HG02840 (cell line): Measurements from ENCODE around the gene SCYL2.
"Not testable (repeated sequence)": the region's sequence is repeated elsewhere in the genome, so short reads cannot be mapped to it uniquely, and the experiment has no call there.

Experiments used
- ATAC-seq: cut with Tn5 transposase; IDR thresholded peaks from one replicate; pipeline ENCODE4 v1.9.1; 2021; ENCODE audit warnings: mild to moderate bottlenecking, moderate library complexity, moderate number of reproducible peaks; ENCODE audit not compliant: unreplicated experiment, low FRiP score

The SCYL2 gene

DNA sequence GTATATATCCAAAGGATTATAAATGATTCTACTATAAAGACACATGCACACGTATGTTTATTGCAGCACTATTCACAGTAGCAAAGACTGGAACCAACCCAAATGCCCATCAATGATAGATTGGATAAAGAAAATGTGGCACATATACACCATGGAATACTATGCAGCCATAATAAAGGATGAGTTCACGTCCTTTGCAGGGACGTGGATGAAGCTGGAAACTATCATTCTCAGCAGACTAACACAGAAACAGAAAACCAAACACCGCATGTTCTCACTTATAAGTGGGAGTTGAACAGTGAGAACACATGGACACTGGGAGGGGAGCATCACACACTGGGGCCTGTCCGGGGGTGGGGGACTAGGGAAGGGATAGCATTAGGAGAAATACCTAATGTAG is 41.2 kb downstream of the SCYL2 start:
- not testable (repeated sequence) for ATAC-seq

DNA sequence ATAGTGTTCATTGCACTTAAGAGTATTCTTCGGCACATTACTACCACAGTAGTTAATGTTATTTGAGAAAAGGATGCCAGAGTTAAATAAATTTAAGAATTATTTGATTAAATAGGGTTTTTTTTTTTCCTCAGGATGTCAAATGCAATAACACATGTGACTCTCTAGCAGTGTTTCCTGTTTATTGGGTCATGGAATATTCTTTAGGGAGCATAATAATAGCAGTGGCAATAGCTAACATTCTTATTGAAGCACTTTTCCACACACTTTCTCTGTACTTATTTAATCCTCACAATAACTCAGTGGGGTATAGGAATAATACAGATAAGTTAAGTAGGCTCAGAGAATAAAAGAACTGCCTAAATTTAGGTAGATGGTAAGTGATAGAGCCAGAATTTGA is 44.3 kb downstream of the SCYL2 start:
- ATAC-seq, result no peak

GRCh38 chr12:100317371-100317770 is 50.4 kb downstream of the SCYL2 start:
- no peak for ATAC-seq

DNA sequence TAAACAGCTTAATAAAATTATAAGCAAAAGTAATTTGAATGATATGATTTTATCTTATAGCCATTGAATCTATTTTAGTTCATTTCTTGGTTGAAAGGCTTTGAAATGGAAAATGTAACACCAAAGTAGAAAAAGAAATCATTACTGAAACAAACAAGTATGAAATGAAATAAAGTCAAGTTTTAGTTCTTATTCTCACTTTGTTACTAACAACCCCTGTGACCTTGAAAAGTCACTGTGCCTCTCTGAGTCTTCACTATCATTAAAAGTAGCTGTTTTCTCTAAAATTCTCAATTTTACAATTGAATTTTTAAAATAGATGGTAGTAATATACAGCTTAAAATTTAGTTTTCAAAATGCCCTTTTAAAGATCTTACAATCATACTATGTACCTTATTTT is 57.5 kb downstream of the SCYL2 start:
- ATAC-seq, result no peak

- no peak for ATAC-seq
These were observed 59.2 kb downstream of the SCYL2 start for GRCh38 chr12:100326208-100326607.

DNA sequence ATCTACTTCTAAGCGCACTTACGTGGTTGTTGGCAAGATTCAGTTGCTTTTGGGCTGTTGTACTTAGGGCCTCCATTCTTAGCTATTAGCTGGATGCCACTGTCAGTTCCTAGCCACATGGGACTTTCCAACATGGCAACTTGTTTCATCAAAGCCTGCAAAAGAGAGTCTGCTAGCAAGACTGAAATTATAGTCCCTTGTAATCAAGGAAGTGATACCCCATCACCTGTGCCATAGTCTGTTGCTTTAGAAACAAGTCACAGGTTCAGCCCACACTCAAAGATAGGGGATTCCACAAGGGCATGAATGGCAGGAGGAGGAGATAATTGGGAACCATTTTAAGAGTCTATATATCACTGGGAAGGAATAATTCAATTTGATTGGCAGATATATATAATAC is 62.8 kb downstream of the SCYL2 start:
- peak; percentile 71 for ATAC-seq

- no peak for ATAC-seq
These were observed 64.9 kb downstream of the SCYL2 start for GRCh38 chr12:100331871-100332270.

DNA sequence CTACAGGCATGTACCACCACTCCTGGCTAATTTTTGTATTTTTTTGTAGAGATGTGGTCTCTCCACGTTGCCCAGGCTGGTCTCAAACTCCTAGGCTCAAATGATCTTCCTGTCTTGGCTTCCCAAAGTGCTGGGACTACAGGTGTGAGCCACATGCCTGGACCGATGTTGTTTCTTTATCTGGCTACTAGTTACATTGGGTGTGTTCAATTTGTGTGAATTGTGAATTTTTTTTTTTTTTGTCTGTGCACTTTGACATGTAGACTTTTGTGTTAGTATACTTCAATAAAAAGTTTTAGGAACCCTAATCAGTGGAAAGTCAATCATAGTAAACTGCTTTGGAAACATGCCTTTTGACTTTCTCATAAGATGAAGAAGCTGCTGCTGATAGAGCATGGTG is 65.9 kb downstream of the SCYL2 start:
- ATAC-seq, result no peak

- ATAC-seq, result no peak
These were observed 70.3 kb downstream of the SCYL2 start for GRCh38 chr12:100337299-100337698.

GRCh38 chr12:100337727-100338126 is 70.8 kb downstream of the SCYL2 start:
- ATAC-seq, result no peak

DNA sequence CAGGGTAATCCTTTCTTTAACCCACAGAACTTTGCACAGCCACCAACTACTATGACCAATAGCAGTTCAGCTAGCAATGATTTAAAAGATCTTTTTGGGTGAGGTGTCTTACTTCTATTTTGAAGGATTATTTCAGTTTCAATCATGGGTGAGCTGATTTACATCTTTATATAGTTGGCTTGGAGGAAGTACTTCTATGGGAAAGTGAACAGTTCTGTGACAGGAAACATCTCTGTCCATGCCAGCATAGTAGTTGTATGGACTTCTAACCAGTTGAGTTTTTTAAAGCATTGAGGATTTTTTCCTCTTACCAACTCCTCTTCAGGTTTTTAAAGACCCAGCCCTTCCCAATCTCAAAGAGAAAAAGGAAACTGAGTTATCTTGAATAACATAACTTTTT is 72.1 kb downstream of the SCYL2 start:
- no peak for ATAC-seq

DNA sequence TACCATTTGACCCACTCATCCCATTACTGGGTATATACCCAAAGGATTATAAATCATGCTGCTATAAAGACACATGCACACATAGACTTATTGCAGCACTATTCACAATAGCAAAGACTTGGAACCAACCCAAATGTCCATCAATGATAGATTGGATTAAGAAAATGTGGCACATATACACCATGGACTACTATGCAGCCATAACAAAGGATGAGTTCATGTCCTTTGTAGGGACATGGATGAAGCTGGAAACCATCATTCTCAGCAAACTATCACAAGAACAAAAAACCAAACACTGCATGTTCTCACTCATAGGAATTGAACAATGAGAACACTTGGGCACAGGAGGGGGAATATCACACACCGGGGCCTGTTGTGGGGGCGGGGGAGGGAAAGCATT is 75.9 kb downstream of the SCYL2 start:
- ATAC-seq, result not testable (repeated sequence)

DNA sequence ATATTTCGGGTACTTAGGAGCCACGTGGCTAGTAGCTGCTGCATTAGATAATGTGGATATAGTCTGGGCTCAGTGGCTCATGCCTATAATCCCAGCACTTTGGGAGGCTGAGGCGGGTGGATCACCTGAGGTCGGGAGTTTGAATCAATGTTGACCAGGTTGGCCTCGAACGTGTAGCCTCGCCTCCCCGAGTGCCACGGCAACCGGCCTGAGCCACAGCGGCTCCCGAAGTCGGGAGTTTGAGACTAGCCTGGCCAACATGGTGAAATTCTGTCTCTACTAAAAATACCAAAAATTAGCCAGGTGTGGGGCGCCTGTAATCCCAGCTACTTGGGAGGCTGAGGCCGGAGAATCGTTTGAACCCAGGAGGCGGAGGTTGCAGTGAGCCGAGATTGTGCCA is 77.4 kb downstream of the SCYL2 start:
- ATAC-seq, result not testable (repeated sequence)

- no peak for ATAC-seq
These were observed 78.2 kb downstream of the SCYL2 start for GRCh38 chr12:100345020-100345767.

- ATAC-seq, result no peak
These were observed 79.7 kb downstream of the SCYL2 start for GRCh38 chr12:100346660-100347059.

- no peak for ATAC-seq
These were observed 81.9 kb downstream of the SCYL2 start for GRCh38 chr12:100348657-100349454.

GRCh38 chr12:100356644-100357223 is 89.8 kb downstream of the SCYL2 start, which contains the start of gene SLC17A8:
TSS of gene SLC17A8 (plus strand) at chr12:100357074. CDS start at chr12:100357392, 318 bp downstream.
- no peak for ATAC-seq

DNA sequence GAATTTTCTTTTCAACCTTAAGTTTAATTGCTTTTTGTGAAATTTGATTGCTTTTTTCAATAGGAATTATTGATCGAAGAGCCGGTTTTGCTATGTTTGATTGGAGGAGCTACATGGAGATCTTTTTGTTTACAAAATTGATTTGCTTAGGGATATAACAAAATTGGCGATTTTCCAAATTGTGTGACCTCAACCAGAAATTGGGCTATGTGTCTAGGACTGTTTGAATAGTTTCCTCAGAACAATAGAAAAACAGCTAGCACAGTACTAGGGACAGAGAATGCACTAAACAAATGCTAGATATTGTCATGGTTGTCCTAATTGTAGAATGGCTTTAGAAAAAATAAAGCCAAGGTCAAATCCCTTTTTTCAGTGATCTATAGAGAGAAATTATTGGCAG is 92.3 kb downstream of the SCYL2 start:
- ATAC-seq, result no peak

DNA sequence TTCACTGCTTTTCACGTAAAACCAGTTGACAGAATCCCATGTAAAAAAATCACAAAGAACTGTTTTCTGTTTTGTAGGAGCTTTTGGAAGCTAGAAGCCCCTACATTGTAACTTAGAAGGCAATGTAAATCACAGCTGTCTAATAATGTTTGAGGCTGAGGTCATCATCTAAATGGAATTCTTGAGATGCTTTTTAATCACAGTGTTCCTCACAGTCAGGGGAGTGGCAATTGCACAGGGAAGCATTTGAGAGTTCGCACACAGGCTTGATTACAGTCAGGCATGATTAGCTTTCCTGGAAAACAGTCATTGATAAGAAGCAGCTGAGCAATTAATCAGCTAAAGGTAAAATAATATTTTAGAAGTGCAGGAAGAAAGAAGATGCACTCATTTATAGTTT is 92.8 kb downstream of the SCYL2 start:
- ATAC-seq, result no peak

DNA sequence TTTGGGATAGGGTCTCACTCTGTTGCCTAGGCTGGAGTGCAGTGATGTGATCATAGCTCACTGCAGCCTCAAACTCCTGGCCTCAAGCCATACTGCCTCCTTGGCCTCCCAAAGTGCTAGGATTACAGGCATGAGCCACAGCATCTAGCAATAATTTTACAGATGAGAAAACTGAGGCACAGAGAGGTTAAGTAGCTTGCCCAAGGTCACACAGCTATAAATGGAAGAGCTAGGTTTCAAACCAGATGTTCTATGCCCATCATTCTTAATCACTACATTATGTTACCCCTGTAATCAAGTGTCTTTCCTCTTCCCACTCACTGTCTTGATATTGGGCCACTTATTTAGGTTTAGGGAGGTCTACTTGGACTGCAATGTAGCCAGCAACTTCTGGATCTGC is 93.5 kb downstream of the SCYL2 start:
- no peak for ATAC-seq

DNA sequence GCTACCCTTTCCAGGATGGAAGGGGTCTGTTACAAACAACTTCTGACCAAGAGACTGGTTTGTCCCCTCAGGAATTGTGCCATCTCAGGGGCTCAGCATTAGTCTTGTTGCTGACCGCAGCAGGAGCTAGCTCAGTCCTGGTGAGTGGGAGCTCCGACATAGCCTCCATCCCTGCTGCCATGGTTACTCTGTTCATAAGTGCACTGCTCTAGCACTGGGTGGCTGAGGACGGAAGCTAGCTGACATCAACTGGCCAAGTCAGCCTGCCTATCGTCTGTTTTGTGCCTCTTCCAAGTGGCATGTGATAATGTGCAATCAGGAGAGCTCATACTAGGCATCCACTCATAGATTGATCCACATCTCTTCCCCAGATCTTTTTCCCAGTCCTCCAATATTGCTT is 97.3 kb downstream of the SCYL2 start:
- ATAC-seq, result no peak
